Neural crest cell (in vitro differentiated cells): ENCODE measurements around the gene AGBL4. TPM values are rescaled to one million over a fixed set of nuclear protein-coding genes. Genes with fewer than 3 reads are reported as not detected.

ENCODE experiments used
- DNase-seq: peaks from one replicate; pipeline ENCODE4 v3.0.0; 2021; ENCODE audit warnings: low read depth, mixed read lengths, low spot score
- H3K27ac Mint-ChIP-seq: one replicate; pipeline ENCODE4 v1.8.0; 2021; ENCODE audit warnings: mild to moderate bottlenecking, mixed read lengths; ENCODE audit not compliant: unreplicated experiment
- H3K27me3 Mint-ChIP-seq: 2 replicates; pipeline ENCODE4 v1.8.0; 2021; ENCODE audit warnings: low read depth, mild to moderate bottlenecking, mixed read lengths
- H3K36me3 Mint-ChIP-seq: 2 replicates; pipeline ENCODE4 v1.8.0; 2021; ENCODE audit warnings: low read depth, mild to moderate bottlenecking, mixed read lengths
- H3K4me1 Mint-ChIP-seq: 2 replicates; pipeline ENCODE4 v1.8.0; 2021; ENCODE audit warnings: mixed read lengths
- H3K4me3 Mint-ChIP-seq: one replicate; pipeline ENCODE4 v1.8.0; 2021; ENCODE audit warnings: mild to moderate bottlenecking, mixed read lengths
- H3K9me3 Mint-ChIP-seq: 2 replicates; pipeline ENCODE4 v1.8.0; 2021; ENCODE audit warnings: mixed read lengths
- CTCF ChIP-seq: fragments of 200-600 bp; sonication (generic); conservative IDR thresholded peaks from 2 replicates; pipeline ENCODE4 v1.5.0; 2021; ENCODE audit warnings: antibody characterized with exemption, mild to moderate bottlenecking
- total RNA-seq: library from RNA; stranded (reverse); gene quantifications from 2 replicates; pipeline ENCODE4 v1.2.1, GENCODE V29; 2021

The AGBL4 gene
- total RNA-seq, 1 donor from 2014 or later, result 0.09 TPM

- Mint-ChIP-seq H3K9me3 (peaks cover 31% of the 10 kb centered on the region), H3K36me3 (peaks cover 4% of the 10 kb centered on the region), H3K27me3 (no peaks in the 10 kb centered on the region), H3K27ac (no peak overlapping the region), H3K4me3 (no peak overlapping the region), H3K4me1 (no peaks in the 10 kb centered on the region)
- no peak for DNase-seq
- TF ChIP-seq CTCF, result no peak
These were observed 396.0 kb downstream of the AGBL4 start for GRCh38 chr1:49627781-49628180.

- H3K27ac Mint-ChIP-seq, result no peak overlapping the region
- DNase-seq, result no peak
- H3K4me1 Mint-ChIP-seq, result no peaks in the 10 kb centered on the region
- peaks cover 29% of the 10 kb centered on the region for H3K9me3 Mint-ChIP-seq
- peaks cover 3% of the 10 kb centered on the region for H3K36me3 Mint-ChIP-seq
- H3K4me3 Mint-ChIP-seq, result no peak overlapping the region
- no peaks in the 10 kb centered on the region for H3K27me3 Mint-ChIP-seq
- TF ChIP-seq CTCF, result no peak
These were observed 397.3 kb downstream of the AGBL4 start for GRCh38 chr1:49626472-49626871.

GRCh38 chr1:49622877-49623276, 400.9 kb downstream of the AGBL4 start:
- TF ChIP-seq CTCF, result no peak
- Mint-ChIP-seq H3K9me3 (peaks cover 28% of the 10 kb centered on the region), H3K27me3 (no peaks in the 10 kb centered on the region), H3K4me3 (no peak overlapping the region), H3K36me3 (peaks cover 4% of the 10 kb centered on the region), H3K27ac (no peak overlapping the region), H3K4me1 (no peaks in the 10 kb centered on the region)
- no peak for DNase-seq

- TF ChIP-seq CTCF, result no peak
- no peak for DNase-seq
- Mint-ChIP-seq H3K9me3 (peaks cover 19% of the 10 kb centered on the region), H3K4me1 (no peaks in the 10 kb centered on the region), H3K27me3 (no peaks in the 10 kb centered on the region), H3K36me3 (peaks cover 3% of the 10 kb centered on the region), H3K27ac (no peak overlapping the region), H3K4me3 (no peak overlapping the region)
These were observed 417.7 kb downstream of the AGBL4 start for GRCh38 chr1:49606082-49606481.

GRCh38 chr1:49597436-49597835, 426.3 kb downstream of the AGBL4 start:
- H3K27ac Mint-ChIP-seq, result no peak overlapping the region
- H3K4me1 Mint-ChIP-seq, result no peaks in the 10 kb centered on the region
- H3K4me3 Mint-ChIP-seq, result no peak overlapping the region
- H3K27me3 Mint-ChIP-seq, result no peaks in the 10 kb centered on the region
- peaks cover 5% of the 10 kb centered on the region for H3K36me3 Mint-ChIP-seq
- no peak for DNase-seq
- H3K9me3 Mint-ChIP-seq, result peaks cover 30% of the 10 kb centered on the region
- TF ChIP-seq CTCF, result no peak
